H54 (cell line): Measurements from ENCODE around the gene CLBA1.

Source experiments
- DNase-seq: peaks from one replicate; pipeline ENCODE4 v3.0.0; 2011; ENCODE audit warnings: low spot score, mixed read lengths; ENCODE audit not compliant: insufficient read length
- FAIRE-seq: peaks from 3 replicates; lab custom pipeline; 2011; peaks lifted over from hg19 to GRCh38; lab: Jason Lieb, UNC
- POLR2A ChIP-seq: IDR thresholded peaks from 2 replicates; pipeline ENCODE4 v1.6.1; 2011; ENCODE audit warnings: low read depth, mild to moderate bottlenecking, low read length

The CLBA1 gene

GRCh38 chr14:104957146-104958113, 28.2 kb upstream of the CLBA1 start:
- FAIRE-seq (no peak), DNase-seq (no peak)
- TF ChIP-seq POLR2A: no peak

- no peak for FAIRE-seq
- TF ChIP-seq POLR2A: no peak
Measured at GRCh38 chr14:104964546-104964945, 21.0 kb upstream of the CLBA1 start.

GRCh38 chr14:104965561-104966231, 19.9 kb upstream of the CLBA1 start:
- TF ChIP-seq POLR2A: no peak
- FAIRE-seq (no peak), DNase-seq (no peak)

More at GRCh38 chr14:104964546-104964945, 21.0 kb upstream of the CLBA1 start:
- no peak for DNase-seq

- TF ChIP-seq POLR2A: no peak
- FAIRE-seq (no peak), DNase-seq (no peak)
Measured at GRCh38 chr14:104966261-104966865, 19.2 kb upstream of the CLBA1 start.

- TF ChIP-seq POLR2A: no peak
- no peak for FAIRE-seq
- no peak for DNase-seq
Measured at GRCh38 chr14:104966981-104967385, 18.6 kb upstream of the CLBA1 start.

GRCh38 chr14:104967386-104968152, 18.0 kb upstream of the CLBA1 start:
- FAIRE-seq (no peak), DNase-seq (no peak)
- no peak for TF ChIP-seq POLR2A

GRCh38 chr14:104968153-104968527, 17.4 kb upstream of the CLBA1 start:
- no peak for FAIRE-seq
- no peak for TF ChIP-seq POLR2A
- no peak for DNase-seq

- TF ChIP-seq POLR2A: no peak
- FAIRE-seq (no peak), DNase-seq (no peak)
Measured at GRCh38 chr14:104968541-104969401, 16.8 kb upstream of the CLBA1 start.

GRCh38 chr14:104969741-104970230, 15.8 kb upstream of the CLBA1 start:
- TF ChIP-seq POLR2A: no peak
- no peak for FAIRE-seq
- DNase-seq: no peak

GRCh38 chr14:104970231-104971068, 15.1 kb upstream of the CLBA1 start:
- peak; percentile 86 for DNase-seq
- peak; percentile 54; the same call in 1 of the 2 replicates for TF ChIP-seq POLR2A
- peak; percentile 91 for FAIRE-seq

- FAIRE-seq: no peak
- DNase-seq: no peak
- TF ChIP-seq POLR2A: no peak
Measured at GRCh38 chr14:104971447-104972240, 13.9 kb upstream of the CLBA1 start.
